Lung (tissue), 12 donors: ENCODE data around the gene UBTD2. TPM values are rescaled to one million over a fixed set of nuclear protein-coding genes. Genes with fewer than 3 reads are reported as not detected.
"Not testable (repeated sequence)": the region's sequence is repeated elsewhere in the genome, so short reads cannot be mapped to it uniquely, and the experiment has no call there.

Experiments used
- ATAC-seq: fragments of 200-7000 bp; cut with Tn5 transposase; one replicate; pipeline ENCODE4 v1.9.1; 2020; ENCODE audit warnings: moderate number of reproducible peaks; ENCODE audit not compliant: insufficient read depth, low FRiP score
- DNase-seq, 3 donors: peaks; one replicate each; pipeline ENCODE4 v3.0.0-alpha.2; 2013 to 2017
- H3K27ac ChIP-seq, 2 donors: one replicate each; pipeline ENCODE4 v1.5.1; 2013; ENCODE audit warnings: mild to moderate bottlenecking in 2 of 2, moderate library complexity in 2 of 2, control low read depth in 1 of 2, inconsistent platforms in 1 of 2, low read depth in 1 of 2, low read length in 1 of 2
- H3K27me3 ChIP-seq, 3 donors: one replicate each; pipeline ENCODE4 v1.5.1; 2013; ENCODE audit warnings: low read length in 2 of 3; ENCODE audit not compliant: control insufficient read depth in 3 of 3, insufficient read depth in 3 of 3
- H3K36me3 ChIP-seq, 4 donors: one replicate each; pipeline ENCODE4 v1.5.1; 2013; ENCODE audit warnings: low read length in 4 of 4, mild to moderate bottlenecking in 1 of 4, moderate library complexity in 1 of 4; ENCODE audit not compliant: control insufficient read depth in 4 of 4, insufficient read depth in 4 of 4
- H3K4me1 ChIP-seq, 5 donors: one replicate each; pipeline ENCODE4 v1.5.1; 2013; ENCODE audit warnings: low read length in 5 of 5, mild to moderate bottlenecking in 2 of 5, moderate library complexity in 1 of 5; ENCODE audit not compliant: control insufficient read depth in 5 of 5, insufficient read depth in 5 of 5
- H3K4me3 ChIP-seq: one replicate; pipeline ENCODE4 v1.5.1; 2013; ENCODE audit warnings: mild to moderate bottlenecking, control low read depth, moderate library complexity
- H3K9ac ChIP-seq, 2 donors: one replicate each; pipeline ENCODE4 v1.5.1; 2013; ENCODE audit warnings: low read length in 2 of 2, control low read depth in 1 of 2; ENCODE audit not compliant: insufficient read depth in 1 of 2
- H3K9me3 ChIP-seq, 4 donors: one replicate each; pipeline ENCODE4 v1.5.1; 2013; ENCODE audit warnings: low read length in 3 of 4, mild to moderate bottlenecking in 1 of 4, moderate library complexity in 1 of 4; ENCODE audit not compliant: control insufficient read depth in 4 of 4, insufficient read depth in 3 of 4
- CTCF ChIP-seq: IDR thresholded peaks from 2 replicates; pipeline ENCODE4 v1.5.1; 2012; ENCODE audit warnings: mild to moderate bottlenecking; ENCODE audit errors: control extremely low read depth, extremely low read depth
- WGBS, 2 donors: extraction: QIAGEN DNeasy Blood & Tissue Kit; methylation state at CpG; one replicate each; pipeline ENCODE4 v1.1.7; 2013; 5-methylcytosine and 5-hydroxymethylcytosine counted together
- polyA plus RNA-seq, 2 donors: library from polyadenylated mRNA; stranded (reverse); fragments of 200-250 nt; gene quantifications; one replicate each; pipeline ENCODE4 v1.2.1, GENCODE V29; 2013
- total RNA-seq, 2 donors: library from RNA; depleted of rRNA in 1 of 2; stranded (reverse); fragments of >200 nt in 1 of 2; gene quantifications; one replicate each; pipeline ENCODE4 v1.2.1, GENCODE V29; 2014 to 2021
- donor health status: control.
- donor health status: control.
- donor health status: Bipolar disorder and iron deficiency.
- donor health status: healthy.
- donor health status: DM: yes; HTN: yes; CAD: no.

UBTD2 gene
- total and polyA plus RNA-seq, 4 donors, result 8.1 to 53.5 (median 11.3) TPM

DNA sequence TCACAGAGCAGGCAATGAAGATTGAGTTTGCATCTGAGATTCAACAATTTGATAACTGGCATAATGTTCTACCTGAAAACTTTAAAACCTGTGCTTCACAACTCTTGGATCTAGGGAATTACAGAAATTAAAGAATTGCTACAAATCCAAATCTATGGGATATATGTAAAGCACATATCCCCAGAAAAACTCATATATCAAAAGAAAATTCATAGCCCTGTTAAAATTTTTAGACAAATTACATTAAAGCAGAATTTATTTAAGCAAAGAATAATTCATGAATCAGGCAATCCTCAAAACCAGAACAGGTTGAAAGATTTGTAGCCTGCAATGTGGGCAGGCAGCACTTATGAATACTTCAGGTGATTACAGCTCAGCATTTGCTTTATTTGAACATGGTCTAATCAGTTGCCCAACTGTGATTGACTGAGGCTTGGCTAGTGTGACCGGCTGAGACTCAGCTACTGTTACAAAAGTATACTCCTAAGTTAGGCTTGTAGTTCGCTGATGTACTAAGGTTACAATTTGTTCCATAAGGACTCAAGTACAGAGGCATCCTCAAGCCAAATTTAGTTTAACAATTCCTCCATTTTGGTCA is 10.3 kb upstream of the UBTD2 start:
- no peak for ATAC-seq

GRCh38 chr5:172293054-172293744 is 9.6 kb upstream of the UBTD2 start:
- Histone ChIP-seq H3K4me1 (peaks cover 0 to 5% (median 0%) of the 10 kb centered on the region in 5 donors), H3K27ac (no peak overlapping the region), H3K4me3 (no peak overlapping the region), H3K36me3 (no peaks in the 10 kb centered on the region), H3K9me3 (no peaks in the 10 kb centered on the region), H3K9ac (no peak overlapping the region), H3K27me3 (no peaks in the 10 kb centered on the region)
- peak; percentile 97 for ATAC-seq
- WGBS, 2 donors, result 38 to 40% methylated on average over 5 of the region's 5 CpGs
- TF ChIP-seq CTCF, result peak; percentile 89
- DNase-seq, result peak; percentile 86 to 93 (median 91)

More for the DNA sequence above, 10.3 kb upstream of the UBTD2 start:
- no peak overlapping the region for H3K9ac ChIP-seq
- no peaks in the 10 kb centered on the region for H3K36me3 ChIP-seq
- DNase-seq, result no peak
- H3K4me3 ChIP-seq, result no peak overlapping the region
- no peak overlapping the region for H3K27ac ChIP-seq
- H3K9me3 ChIP-seq, result no peaks in the 10 kb centered on the region
- TF ChIP-seq CTCF, result no peak
- no peaks in the 10 kb centered on the region for H3K27me3 ChIP-seq
- WGBS, 2 donors, result 70 to 84% methylated on average over 2 of the region's 2 CpGs
- peaks cover 0 to 5% (median 0%) of the 10 kb centered on the region in 5 donors for H3K4me1 ChIP-seq

- not testable (repeated sequence) for H3K27me3 ChIP-seq, H3K4me3 ChIP-seq, H3K4me1 ChIP-seq, H3K9me3 ChIP-seq, H3K9ac ChIP-seq, H3K27ac ChIP-seq, DNase-seq, H3K36me3 ChIP-seq, ATAC-seq
- 77 to 79% methylated on average over 5 of the region's 5 CpGs for WGBS, 2 donors
These were observed 8.3 kb upstream of the UBTD2 start for GRCh38 chr5:172291837-172292236.

- Histone ChIP-seq H3K4me3 (no peak overlapping the region), H3K27ac (no peak overlapping the region), H3K9ac (no peak overlapping the region), H3K4me1 (peaks cover 0 to 16% (median 0%) of the 10 kb centered on the region in 5 donors), H3K36me3 (no peaks in the 10 kb centered on the region), H3K27me3 (no peaks in the 10 kb centered on the region), H3K9me3 (no peaks in the 10 kb centered on the region)
- TF ChIP-seq CTCF, result no peak
- ATAC-seq (no peak), DNase-seq (no peak)
- 98% methylated on average over 4 of the region's 4 CpGs for whole genome bisulfite sequencing, 2 donors
These were observed 4.9 kb upstream of the UBTD2 start for GRCh38 chr5:172288465-172288864.

- H3K4me3 ChIP-seq, H3K27me3 ChIP-seq, H3K27ac ChIP-seq, ATAC-seq, H3K9me3 ChIP-seq, H3K9ac ChIP-seq, H3K36me3 ChIP-seq, DNase-seq: not testable (repeated sequence)
- WGBS, 2 donors, result 95 to 96% methylated on average over 3 of the region's 3 CpGs
- peaks cover 0 to 11% (median 0%) of the 10 kb centered on the region in 5 donors for H3K4me1 ChIP-seq
These were observed 3.6 kb upstream of the UBTD2 start for GRCh38 chr5:172287140-172287539.
